GM12878 (cell line): ENCODE measurements around the gene KCNIP2. TPM values are rescaled to one million over a fixed set of nuclear protein-coding genes. Genes with fewer than 3 reads are reported as not detected.

ENCODE experiments used
- ATAC-seq: fragments of 200-7000 bp; cut with Tn5 transposase; 3 replicates; pipeline ENCODE4 v1.9.1; 2020; ENCODE audit warnings: mild to moderate bottlenecking, moderate library complexity
- BruUV-seq: library from RNA; stranded (reverse); fragments of 400-500 nt; replicated peaks from 2 replicates; lab custom pipeline; 2021; lab: Mats Ljungman, UMichigan
- CTCF ChIA-PET: fragments of 300-600 bp; sonication (Branson Sonifier 250); formaldehyde crosslinking; extraction: SDS; loops from one replicate; lab custom pipeline; 2021; ENCODE audit warnings: inconsistent platforms; lab: Yijun Ruan, JAX
- POLR2A ChIA-PET: fragments of 350-600 bp; formaldehyde crosslinking; extraction: SDS; loops from one replicate; lab custom pipeline; 2021; ENCODE audit warnings: inconsistent platforms; lab: Charles Lee
- RAD21 ChIA-PET: fragments of 300-600 bp; sonication (Branson Sonifier 250); formaldehyde crosslinking; loops from one replicate; lab custom pipeline; 2023; ENCODE audit warnings: antibody characterized with exemption; ENCODE audit not compliant: unreplicated experiment; lab: Charles Lee
- SMC1A ChIA-PET: fragments of 300-600 bp; sonication (Branson Sonifier 250); formaldehyde crosslinking; loops from one replicate; lab custom pipeline; 2023; ENCODE audit not compliant: unreplicated experiment, uncharacterized antibody; lab: Charles Lee
- DNase-seq: peaks from one replicate; pipeline ENCODE4 v3.0.0-alpha.2; 2011; ENCODE audit warnings: low read depth, low spot score
- FAIRE-seq: peaks from 3 replicates; lab custom pipeline; 2011; peaks lifted over from hg19 to GRCh38; lab: Jason Lieb, UNC
- H2AFZ ChIP-seq: 2 replicates; pipeline ENCODE4 v1.6.0; 2011; ENCODE audit warnings: low read depth, low read length, control low read depth; ENCODE audit not compliant: control insufficient read depth
- H3K27ac ChIP-seq: 2 replicates; pipeline ENCODE4 v1.5.1; 2011; ENCODE audit warnings: control low read depth; ENCODE audit not compliant: control insufficient read depth, insufficient read depth
- H3K27me3 ChIP-seq, 2 experiments: replicated peaks in 1 of 2; 2 replicates each; pipeline versions ENCODE4 v1.6.0 to v1.6.1; 2011; ENCODE audit warnings: low read length in 1 of 2; ENCODE audit not compliant: control insufficient read depth in 2 of 2, insufficient read depth in 2 of 2
- H3K36me3 ChIP-seq, 2 experiments: 2 replicates each; pipeline ENCODE4 v1.5.1; 2011; ENCODE audit warnings: low read length in 1 of 2; ENCODE audit not compliant: control insufficient read depth in 2 of 2, insufficient read depth in 2 of 2
- H3K4me1 ChIP-seq: 2 replicates; pipeline ENCODE4 v1.6.1; 2011; ENCODE audit warnings: mild to moderate bottlenecking, low read length, moderate library complexity, mixed read lengths; ENCODE audit not compliant: control insufficient read depth, insufficient read depth
- H3K4me2 ChIP-seq: 2 replicates; pipeline ENCODE4 v1.6.0; 2011; ENCODE audit warnings: control low read depth; ENCODE audit not compliant: control insufficient read depth, insufficient read depth
- H3K4me3 ChIP-seq: fragments of 200-600 bp; sonication (generic); 2 replicates; pipeline ENCODE4 v1.5.1; 2016
- H3K79me2 ChIP-seq: 2 replicates; pipeline ENCODE4 v1.6.0; 2011; ENCODE audit warnings: low read length; ENCODE audit not compliant: control insufficient read depth, insufficient read depth
- H3K9ac ChIP-seq: 2 replicates; pipeline ENCODE4 v1.8.0; 2011; ENCODE audit warnings: low read length, control low read depth, mixed read lengths; ENCODE audit not compliant: control insufficient read depth, insufficient read depth
- H3K9me3 ChIP-seq: replicated peaks from 3 replicates; pipeline ENCODE4 v1.5.1; 2011; ENCODE audit warnings: mild to moderate bottlenecking, low read length; ENCODE audit not compliant: control insufficient read depth, insufficient read depth
- H4K20me1 ChIP-seq: 2 replicates; pipeline ENCODE4 v1.6.0; 2011; ENCODE audit not compliant: control insufficient read depth, insufficient read depth
- MTA3 ChIP-seq: IDR thresholded peaks from 2 replicates; pipeline ENCODE4 v1.6.1; 2012; ENCODE audit warnings: low read length, inconsistent platforms, borderline replicate concordance
- WGBS: methylation state at CpG from one replicate; pipeline ENCODE4 v1.1.6; 2016; ENCODE audit warnings: low lambda C conversion rate; ENCODE audit not compliant: insufficient replicate concordance, insufficient coverage; ENCODE audit errors: missing lambda C conversion rate; 5-methylcytosine and 5-hydroxymethylcytosine counted together
- in situ Hi-C: fragments of 300-500 bp; cut with MboI; formaldehyde crosslinking; loops from 9 replicates; pipeline ENCODE4 v1.14.3; 2018; ENCODE audit warnings: mixed read lengths
- intact Hi-C: fragments of 100-400 bp; cut with micrococcal nuclease; formaldehyde crosslinking; loops from one replicate; pipeline ENCODE4 v1.14.2; 2022; ENCODE audit not compliant: unreplicated experiment
- polyA plus RNA-seq, 11 experiments: library from polyadenylated mRNA; depleted of rRNA in 4 of 11; unstranded in 6 of 11; stranded (reverse) in 5 of 11; fragments of >200 nt; fragmentation: Nextera tagmentation in 4 of 11; fragmentation: Illumina TruSeq in 1 of 11; extraction: Ambion mirVana in 4 of 11; extraction: Trizol in 1 of 11; gene quantifications; 1 replicate in 1 of 11; 2 replicates in 10 of 11; pipeline versions ENCODE4 v1.2.1 to v1.2.3, GENCODE V29; 2011 to 2016; ENCODE audit warnings: inconsistent platforms in 2 of 11, missing spikeins in 2 of 11, low read depth in 1 of 11
- total RNA-seq, 4 experiments: library from RNA; depleted of rRNA in 3 of 4; stranded (reverse); fragments of >200 nt in 3 of 4; fragmentation: Illumina TruSeq in 1 of 4; extraction: Trizol in 1 of 4; gene quantifications; 2 replicates each; pipeline versions ENCODE4 v1.2.1 to v1.2.3, GENCODE V29; 2013 to 2021
- TF ChIP-seq, protein P1 (sequence below): fragments of 450-650 bp; IDR thresholded peaks from 2 replicates; pipeline ENCODE4 v1.6.1; 2016; ENCODE audit warnings: mild to moderate bottlenecking
- TF ChIP-seq, protein P2 (sequence below): fragments of 450-650 bp; IDR thresholded peaks from 2 replicates; pipeline ENCODE4 v1.6.1; 2016; ENCODE audit warnings: mild to moderate bottlenecking, moderate library complexity, borderline replicate concordance

The KCNIP2 gene
- total and polyA plus RNA-seq, 10 of the 15 experiments (the other 5 are each of a cell fraction or from before 2014, with no cell fraction given): 0.46 to 4.3 (median 1.7) TPM

DNA sequence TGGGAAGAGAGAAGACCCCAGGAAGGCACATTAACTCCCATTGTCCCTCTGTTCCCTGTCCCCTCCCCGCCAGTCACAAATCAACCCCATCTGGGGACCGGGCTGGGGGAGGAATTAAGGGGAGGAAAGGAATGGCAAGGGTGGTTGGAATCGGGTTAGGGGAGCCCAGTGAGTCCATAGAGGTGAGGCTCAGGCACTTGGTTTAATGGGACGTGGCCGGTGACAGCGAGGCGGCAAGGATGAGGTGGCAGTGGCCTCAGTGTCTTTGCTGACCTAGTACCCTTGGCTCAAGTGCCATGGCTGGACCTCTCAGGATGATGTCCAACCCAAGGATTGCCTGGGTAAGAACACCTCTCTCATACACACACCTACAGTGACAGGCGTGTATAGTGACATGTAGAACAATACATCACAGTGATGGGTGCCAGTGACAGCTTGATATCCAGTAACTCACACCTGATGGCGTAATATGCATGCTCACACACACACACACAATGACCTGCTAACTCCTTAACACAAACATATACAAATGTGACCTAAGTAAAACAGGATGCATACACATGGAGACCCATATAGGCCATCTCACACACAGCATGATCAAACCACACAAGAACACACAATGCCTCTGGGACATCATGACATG lies 12.3 kb downstream of the KCNIP2 start:
- no TSS peak for BruUV-seq
- no peak for TF ChIP-seq MTA3
- TF ChIP-seq, protein P1, sequence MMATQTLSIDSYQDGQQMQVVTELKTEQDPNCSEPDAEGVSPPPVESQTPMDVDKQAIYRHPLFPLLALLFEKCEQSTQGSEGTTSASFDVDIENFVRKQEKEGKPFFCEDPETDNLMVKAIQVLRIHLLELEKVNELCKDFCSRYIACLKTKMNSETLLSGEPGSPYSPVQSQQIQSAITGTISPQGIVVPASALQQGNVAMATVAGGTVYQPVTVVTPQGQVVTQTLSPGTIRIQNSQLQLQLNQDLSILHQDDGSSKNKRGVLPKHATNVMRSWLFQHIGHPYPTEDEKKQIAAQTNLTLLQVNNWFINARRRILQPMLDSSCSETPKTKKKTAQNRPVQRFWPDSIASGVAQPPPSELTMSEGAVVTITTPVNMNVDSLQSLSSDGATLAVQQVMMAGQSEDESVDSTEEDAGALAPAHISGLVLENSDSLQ: peak; percentile 37; the same call in 1 of the 2 replicates
- TF ChIP-seq, protein P2, sequence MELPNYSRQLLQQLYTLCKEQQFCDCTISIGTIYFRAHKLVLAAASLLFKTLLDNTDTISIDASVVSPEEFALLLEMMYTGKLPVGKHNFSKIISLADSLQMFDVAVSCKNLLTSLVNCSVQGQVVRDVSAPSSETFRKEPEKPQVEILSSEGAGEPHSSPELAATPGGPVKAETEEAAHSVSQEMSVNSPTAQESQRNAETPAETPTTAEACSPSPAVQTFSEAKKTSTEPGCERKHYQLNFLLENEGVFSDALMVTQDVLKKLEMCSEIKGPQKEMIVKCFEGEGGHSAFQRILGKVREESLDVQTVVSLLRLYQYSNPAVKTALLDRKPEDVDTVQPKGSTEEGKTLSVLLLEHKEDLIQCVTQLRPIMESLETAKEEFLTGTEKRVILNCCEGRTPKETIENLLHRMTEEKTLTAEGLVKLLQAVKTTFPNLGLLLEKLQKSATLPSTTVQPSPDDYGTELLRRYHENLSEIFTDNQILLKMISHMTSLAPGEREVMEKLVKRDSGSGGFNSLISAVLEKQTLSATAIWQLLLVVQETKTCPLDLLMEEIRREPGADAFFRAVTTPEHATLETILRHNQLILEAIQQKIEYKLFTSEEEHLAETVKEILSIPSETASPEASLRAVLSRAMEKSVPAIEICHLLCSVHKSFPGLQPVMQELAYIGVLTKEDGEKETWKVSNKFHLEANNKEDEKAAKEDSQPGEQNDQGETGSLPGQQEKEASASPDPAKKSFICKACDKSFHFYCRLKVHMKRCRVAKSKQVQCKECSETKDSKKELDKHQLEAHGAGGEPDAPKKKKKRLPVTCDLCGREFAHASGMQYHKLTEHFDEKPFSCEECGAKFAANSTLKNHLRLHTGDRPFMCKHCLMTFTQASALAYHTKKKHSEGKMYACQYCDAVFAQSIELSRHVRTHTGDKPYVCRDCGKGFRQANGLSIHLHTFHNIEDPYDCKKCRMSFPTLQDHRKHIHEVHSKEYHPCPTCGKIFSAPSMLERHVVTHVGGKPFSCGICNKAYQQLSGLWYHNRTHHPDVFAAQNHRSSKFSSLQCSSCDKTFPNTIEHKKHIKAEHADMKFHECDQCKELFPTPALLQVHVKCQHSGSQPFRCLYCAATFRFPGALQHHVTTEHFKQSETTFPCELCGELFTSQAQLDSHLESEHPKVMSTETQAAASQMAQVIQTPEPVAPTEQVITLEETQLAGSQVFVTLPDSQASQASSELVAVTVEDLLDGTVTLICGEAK: peak; percentile 53; the same call in 1 of the 2 replicates
- no peaks in the 10 kb centered on the region for H3K9me3 ChIP-seq
- peaks cover 0 to 4% of the 10 kb centered on the region in 2 experiments; a peak in 2 of 4 replicates for H3K36me3 ChIP-seq
- H3K27ac ChIP-seq: peak overlapping the region; percentile 82
- FAIRE-seq (no peak), ATAC-seq (no peak), DNase-seq (no peak)
- H3K4me3 ChIP-seq: peak overlapping the region; percentile 63
- WGBS: 66% methylated on average over 9 of the region's 9 CpGs
- peak overlapping the region; percentile 56 for H3K9ac ChIP-seq
- no peaks in the 10 kb centered on the region for H4K20me1 ChIP-seq
- ChIA-PET SMC1A (interaction anchor here (1.0 to 1.8 kb wide), 3 partner anchors 10 to 179 kb away, joined by 3 to 4 read pairs (median 3); no protein-coding TSS in a partner anchor), RAD21 (interaction anchor here (1.0 to 1.1 kb wide), 4 partner anchors 8 to 179 kb away, joined by 3 read pairs; no protein-coding TSS in a partner anchor), CTCF (interaction anchor here (1.3 to 2.1 kb wide), 2 partner anchors 8 to 10 kb away, joined by 3 to 10 read pairs; no protein-coding TSS in a partner anchor), POLR2A (interaction anchor here (4.5 kb wide), 1 partner anchor 13 kb away, joined by 33 read pairs; the partner anchor contains the start of gene OGA)
- no peaks in the 10 kb centered on the region for H3K79me2 ChIP-seq
- peaks cover 22% of the 10 kb centered on the region for H3K4me1 ChIP-seq
- H2AFZ ChIP-seq: peak overlapping the region; percentile 85
- in situ Hi-C loops (no loop called here), intact Hi-C loops (no loop called here)
- no peaks in the 10 kb centered on the region for H3K27me3 ChIP-seq
- H3K4me2 ChIP-seq: peak overlapping the region; percentile 97
